Natural killer cell (primary cell): Measurements from ENCODE around the gene GAL. TPM values are rescaled to one million over a fixed set of nuclear protein-coding genes. Genes with fewer than 3 reads are reported as not detected.

Source experiments
- ATAC-seq, 3 donors: fragments of 150-1000 bp in 2 of 3; fragments of 200-7000 bp in 1 of 3; cut with Tn5 transposase; 1 replicate in 1 of 3; 2 replicates in 2 of 3; pipeline ENCODE4 v1.10.0; 2021; ENCODE audit warnings: mild to moderate bottlenecking in 2 of 3, moderate library complexity in 2 of 3
- DNase-seq, 2 donors: peaks; one replicate each; pipeline versions ENCODE4 v3.0.0 to v3.0.0-alpha.2; 2013 to 2021; ENCODE audit warnings: mixed read lengths in 1 of 2
- H3K27ac ChIP-seq: one replicate; pipeline ENCODE4 v1.5.1; 2013; ENCODE audit warnings: mild to moderate bottlenecking, low read length
- H3K27me3 ChIP-seq: one replicate; pipeline ENCODE4 v1.6.1; 2013; ENCODE audit warnings: low read length; ENCODE audit not compliant: control insufficient read depth, insufficient read depth
- H3K36me3 ChIP-seq: one replicate; pipeline ENCODE4 v1.6.1; 2013; ENCODE audit warnings: low read length; ENCODE audit not compliant: control insufficient read depth, insufficient read depth
- H3K4me1 ChIP-seq: one replicate; pipeline ENCODE4 v1.6.1; 2013; ENCODE audit warnings: low read length; ENCODE audit not compliant: control insufficient read depth, insufficient read depth
- H3K4me3 ChIP-seq: one replicate; pipeline ENCODE4 v1.5.1; 2013; ENCODE audit warnings: low read length
- H3K9me3 ChIP-seq: one replicate; pipeline ENCODE4 v1.6.1; 2013; ENCODE audit warnings: low read length; ENCODE audit not compliant: control insufficient read depth, insufficient read depth
- H3K27ac Mint-ChIP-seq, 2 donors: one replicate each; pipeline ENCODE4 v1.8.0; 2022; ENCODE audit warnings: mild to moderate bottlenecking in 2 of 2, mixed read lengths in 2 of 2, moderate library complexity in 1 of 2
- H3K27me3 Mint-ChIP-seq, 2 donors: one replicate each; pipeline ENCODE4 v1.8.0; 2022; ENCODE audit warnings: low read depth in 2 of 2, mixed read lengths in 2 of 2
- H3K36me3 Mint-ChIP-seq: one replicate; pipeline ENCODE4 v1.8.0; 2022; ENCODE audit warnings: mixed read lengths
- H3K4me1 Mint-ChIP-seq, 2 donors: one replicate each; pipeline ENCODE4 v1.8.0; 2022; ENCODE audit warnings: mixed read lengths in 2 of 2
- H3K4me3 Mint-ChIP-seq: one replicate; pipeline ENCODE4 v1.8.0; 2022; ENCODE audit warnings: mild to moderate bottlenecking, moderate library complexity, mixed read lengths
- H3K9me3 Mint-ChIP-seq, 2 donors: one replicate each; pipeline ENCODE4 v1.8.0; 2022; ENCODE audit warnings: mixed read lengths in 2 of 2
- WGBS: methylation state at CpG from one replicate; pipeline ENCODE4 v1.1.7; 2013; ENCODE audit warnings: missing lambda C conversion rate; ENCODE audit not compliant: insufficient coverage; 5-methylcytosine and 5-hydroxymethylcytosine counted together
- intact Hi-C: fragments of 100-400 bp; cut with micrococcal nuclease; formaldehyde crosslinking; loops from one replicate; pipeline ENCODE4 v1.14.2; 2022
- total RNA-seq, 4 donors: library from RNA; stranded (reverse); fragments of 120-200 nt in 1 of 4; gene quantifications; one replicate each; pipeline versions ENCODE4 v1.2.3 to v1.2.4, GENCODE V29; 2013 to 2022
- TF ChIP-seq, protein P1 (sequence below): fragments of 200-600 bp; IDR thresholded peaks from one replicate; pipeline ENCODE4 v1.8.0; 2022; ENCODE audit warnings: antibody characterized with exemption

The GAL gene
- total RNA-seq, 3 donors from 2014 or later (not counting 1 experiment from before 2014, with no cell fraction given) = not detected

DNA sequence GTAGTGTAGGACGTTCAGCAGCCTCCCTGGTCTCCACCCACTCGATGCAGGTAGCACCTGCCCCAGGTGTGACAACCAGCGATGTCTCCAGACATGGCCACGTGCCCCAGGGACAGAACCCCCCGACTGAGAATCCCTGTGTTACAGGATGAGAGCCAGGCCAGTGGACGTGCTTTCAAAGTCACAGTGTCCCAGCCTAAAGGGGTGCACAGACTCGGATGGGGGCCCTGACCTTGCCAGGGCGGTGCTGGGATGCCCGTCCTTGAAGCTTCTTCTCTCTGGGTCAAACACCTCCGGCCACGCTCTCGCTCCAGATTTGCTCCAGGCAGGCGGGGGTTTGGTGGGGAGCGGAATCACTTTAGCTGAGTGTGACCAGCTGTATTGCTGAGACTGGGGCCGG, 23.3 kb upstream of the GAL start:
- DNase-seq (no peak), ATAC-seq (no peak)
- no peaks in the 10 kb centered on the region for H3K4me1 Mint-ChIP-seq
- Histone ChIP-seq H3K4me1 (no peaks in the 10 kb centered on the region), H3K4me3 (no peak overlapping the region), H3K27ac (no peak overlapping the region), H3K36me3 (no peaks in the 10 kb centered on the region), H3K9me3 (no peaks in the 10 kb centered on the region), H3K27me3 (no peaks in the 10 kb centered on the region)
- no peaks in the 10 kb centered on the region for H3K9me3 Mint-ChIP-seq
- no peak overlapping the region for H3K4me3 Mint-ChIP-seq
- no peak overlapping the region for H3K27ac Mint-ChIP-seq
- no peaks in the 10 kb centered on the region for H3K36me3 Mint-ChIP-seq
- WGBS = 80% methylated on average over 15 of the region's 15 CpGs
- intact Hi-C loops = no loop called here
- peaks cover 0 to 5% of the 10 kb centered on the region in 2 donors for H3K27me3 Mint-ChIP-seq
- TF ChIP-seq, protein P1, sequence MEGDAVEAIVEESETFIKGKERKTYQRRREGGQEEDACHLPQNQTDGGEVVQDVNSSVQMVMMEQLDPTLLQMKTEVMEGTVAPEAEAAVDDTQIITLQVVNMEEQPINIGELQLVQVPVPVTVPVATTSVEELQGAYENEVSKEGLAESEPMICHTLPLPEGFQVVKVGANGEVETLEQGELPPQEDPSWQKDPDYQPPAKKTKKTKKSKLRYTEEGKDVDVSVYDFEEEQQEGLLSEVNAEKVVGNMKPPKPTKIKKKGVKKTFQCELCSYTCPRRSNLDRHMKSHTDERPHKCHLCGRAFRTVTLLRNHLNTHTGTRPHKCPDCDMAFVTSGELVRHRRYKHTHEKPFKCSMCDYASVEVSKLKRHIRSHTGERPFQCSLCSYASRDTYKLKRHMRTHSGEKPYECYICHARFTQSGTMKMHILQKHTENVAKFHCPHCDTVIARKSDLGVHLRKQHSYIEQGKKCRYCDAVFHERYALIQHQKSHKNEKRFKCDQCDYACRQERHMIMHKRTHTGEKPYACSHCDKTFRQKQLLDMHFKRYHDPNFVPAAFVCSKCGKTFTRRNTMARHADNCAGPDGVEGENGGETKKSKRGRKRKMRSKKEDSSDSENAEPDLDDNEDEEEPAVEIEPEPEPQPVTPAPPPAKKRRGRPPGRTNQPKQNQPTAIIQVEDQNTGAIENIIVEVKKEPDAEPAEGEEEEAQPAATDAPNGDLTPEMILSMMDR = no peak

DNA sequence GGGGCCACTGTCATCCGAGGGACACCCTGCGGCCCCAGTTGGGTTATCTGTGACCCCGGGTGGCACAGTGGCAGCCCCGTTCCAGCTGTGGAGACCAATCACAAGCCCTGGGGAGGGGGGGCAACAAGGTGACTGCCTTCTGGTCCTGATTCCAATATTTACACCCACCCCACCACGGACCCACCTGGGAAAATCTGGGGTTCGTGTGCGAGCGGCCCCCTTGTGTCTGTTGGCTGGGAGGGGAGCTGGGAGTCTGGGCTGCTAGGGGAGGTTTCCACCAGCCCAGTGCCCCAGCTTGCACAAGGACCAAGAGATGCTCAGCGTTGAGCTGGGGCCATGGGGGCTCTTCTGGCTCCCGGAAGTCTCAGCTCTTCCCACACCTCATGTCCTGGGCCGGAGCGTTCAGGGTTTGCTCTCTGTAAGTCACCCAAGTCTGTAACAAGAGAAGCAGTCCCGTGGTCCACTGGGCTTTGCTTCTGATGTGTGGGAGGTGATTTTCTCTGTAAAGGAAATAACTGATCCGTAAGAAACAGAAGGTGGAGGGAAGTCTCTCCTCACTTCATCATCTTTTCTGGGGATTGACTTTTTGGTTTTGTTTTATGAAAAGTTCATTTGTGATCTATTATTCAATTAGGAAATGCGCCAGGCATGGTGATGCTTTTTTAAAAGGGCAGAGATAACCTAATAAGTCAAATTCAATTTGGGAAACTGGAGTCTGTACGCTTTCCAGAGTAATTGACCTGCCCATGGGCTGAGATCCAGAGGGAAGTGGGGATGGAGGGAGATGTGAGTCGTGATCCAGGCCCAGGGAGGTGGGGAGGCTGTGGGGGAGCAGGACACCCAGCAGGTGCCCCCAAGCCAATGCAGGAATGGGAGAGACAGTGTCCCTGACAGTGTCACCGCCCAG, 22.4 kb upstream of the GAL start:
- Mint-ChIP-seq H3K36me3 (no peaks in the 10 kb centered on the region), H3K4me3 (no peak overlapping the region), H3K27me3 (peaks cover 0 to 5% of the 10 kb centered on the region in 2 donors), H3K9me3 (no peaks in the 10 kb centered on the region), H3K27ac (no peak overlapping the region), H3K4me1 (no peaks in the 10 kb centered on the region)
- ATAC-seq = no peak
- WGBS = 74% methylated on average over 16 of the region's 18 CpGs
- H3K4me1 ChIP-seq = no peaks in the 10 kb centered on the region
- no peaks in the 10 kb centered on the region for H3K27me3 ChIP-seq
- no peak overlapping the region for H3K27ac ChIP-seq
- no peak for DNase-seq
- H3K36me3 ChIP-seq = no peaks in the 10 kb centered on the region
- no peaks in the 10 kb centered on the region for H3K9me3 ChIP-seq
- no peak overlapping the region for H3K4me3 ChIP-seq
- TF ChIP-seq, protein P1 = no peak
- intact Hi-C loops = no loop called here

DNA sequence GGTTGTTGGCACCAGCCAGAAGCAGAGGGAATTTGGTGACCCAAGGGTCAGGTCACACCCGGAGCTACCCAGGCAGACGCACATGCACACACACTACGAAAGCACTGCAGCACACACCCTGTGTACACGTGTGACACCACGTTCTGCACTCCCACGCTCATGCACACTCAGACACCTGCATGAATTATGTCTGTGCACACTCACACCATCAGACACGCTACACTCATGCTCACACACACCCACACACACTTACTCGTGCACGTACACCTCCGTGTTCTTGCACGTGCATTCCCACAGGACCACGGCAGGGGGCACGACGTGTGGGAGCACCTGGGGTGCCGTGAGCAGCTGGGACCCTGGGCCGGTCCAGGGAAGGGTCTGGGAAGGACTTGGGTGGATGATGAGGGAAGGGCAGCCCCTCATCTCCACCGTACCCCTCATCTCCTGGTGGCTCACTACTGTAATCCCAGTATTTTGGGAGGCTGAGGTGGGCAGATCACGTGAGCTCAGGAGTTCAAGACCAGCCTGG, 20.8 kb upstream of the GAL start:
- no peaks in the 10 kb centered on the region for H3K4me1 ChIP-seq
- H3K27me3 ChIP-seq = no peaks in the 10 kb centered on the region
- 90% methylated on average over 15 of the region's 18 CpGs for WGBS
- no peak overlapping the region for H3K27ac ChIP-seq
- Mint-ChIP-seq H3K4me3 (no peak overlapping the region), H3K4me1 (no peaks in the 10 kb centered on the region), H3K9me3 (no peaks in the 10 kb centered on the region), H3K36me3 (no peaks in the 10 kb centered on the region), H3K27ac (no peak overlapping the region), H3K27me3 (peaks cover 0 to 5% of the 10 kb centered on the region in 2 donors)
- no peak for DNase-seq
- intact Hi-C loops = no loop called here
- H3K9me3 ChIP-seq = no peaks in the 10 kb centered on the region
- H3K4me3 ChIP-seq = no peak overlapping the region
- TF ChIP-seq, protein P1 = no peak
- ATAC-seq = no peak
- H3K36me3 ChIP-seq = no peaks in the 10 kb centered on the region
